Natural killer cell treated with Interleukin-12 subunit alpha and Interleukin-12 subunit beta and Interleukin-15 and Interleukin-18, amount 100 ng/mL, for 72 hours (primary cell): ENCODE data around the gene HNRNPC. TPM values are rescaled to one million over a fixed set of nuclear protein-coding genes. Genes with fewer than 3 reads are reported as not detected.
"Not testable (repeated sequence)": the region's sequence is repeated elsewhere in the genome, so short reads cannot be mapped to it uniquely, and the experiment has no call there.

Experiments used
- ATAC-seq, 2 donors: fragments of 150-1000 bp; cut with Tn5 transposase in 1 of 2; sonication (Bioruptor Pico), chemical (Tn5 transposase) in 1 of 2; 2 replicates each; pipeline ENCODE4 v1.10.0; 2021
- DNase-seq: peaks from one replicate; pipeline ENCODE4 v3.0.0; 2022; ENCODE audit warnings: low spot score
- H3K27ac Mint-ChIP-seq, 2 donors: 1 replicate in 1 of 2; 2 replicates in 1 of 2; pipeline ENCODE4 v1.8.0; 2022; ENCODE audit warnings: mixed read lengths in 2 of 2, mild to moderate bottlenecking in 1 of 2, moderate library complexity in 1 of 2
- H3K27me3 Mint-ChIP-seq, 2 donors: 1 replicate in 1 of 2; 2 replicates in 1 of 2; pipeline ENCODE4 v1.8.0; 2022; ENCODE audit warnings: mixed read lengths in 2 of 2
- H3K36me3 Mint-ChIP-seq: one replicate; pipeline ENCODE4 v1.8.0; 2022; ENCODE audit warnings: mixed read lengths
- H3K4me1 Mint-ChIP-seq, 2 donors: 1 replicate in 1 of 2; 2 replicates in 1 of 2; pipeline ENCODE4 v1.8.0; 2022; ENCODE audit warnings: low read depth in 2 of 2, mixed read lengths in 2 of 2, mild to moderate bottlenecking in 1 of 2
- H3K4me3 Mint-ChIP-seq: one replicate; pipeline ENCODE4 v1.8.0; 2022; ENCODE audit warnings: mixed read lengths
- H3K9me3 Mint-ChIP-seq: 2 replicates; pipeline ENCODE4 v1.8.0; 2022; ENCODE audit warnings: mixed read lengths
- total RNA-seq, 2 donors: library from RNA; stranded (reverse); gene quantifications; one replicate each; pipeline ENCODE4 v1.2.3, GENCODE V29; 2022

The HNRNPC gene
- total RNA-seq, 2 donors from 2014 or later, result 834 to 917 TPM

DNA sequence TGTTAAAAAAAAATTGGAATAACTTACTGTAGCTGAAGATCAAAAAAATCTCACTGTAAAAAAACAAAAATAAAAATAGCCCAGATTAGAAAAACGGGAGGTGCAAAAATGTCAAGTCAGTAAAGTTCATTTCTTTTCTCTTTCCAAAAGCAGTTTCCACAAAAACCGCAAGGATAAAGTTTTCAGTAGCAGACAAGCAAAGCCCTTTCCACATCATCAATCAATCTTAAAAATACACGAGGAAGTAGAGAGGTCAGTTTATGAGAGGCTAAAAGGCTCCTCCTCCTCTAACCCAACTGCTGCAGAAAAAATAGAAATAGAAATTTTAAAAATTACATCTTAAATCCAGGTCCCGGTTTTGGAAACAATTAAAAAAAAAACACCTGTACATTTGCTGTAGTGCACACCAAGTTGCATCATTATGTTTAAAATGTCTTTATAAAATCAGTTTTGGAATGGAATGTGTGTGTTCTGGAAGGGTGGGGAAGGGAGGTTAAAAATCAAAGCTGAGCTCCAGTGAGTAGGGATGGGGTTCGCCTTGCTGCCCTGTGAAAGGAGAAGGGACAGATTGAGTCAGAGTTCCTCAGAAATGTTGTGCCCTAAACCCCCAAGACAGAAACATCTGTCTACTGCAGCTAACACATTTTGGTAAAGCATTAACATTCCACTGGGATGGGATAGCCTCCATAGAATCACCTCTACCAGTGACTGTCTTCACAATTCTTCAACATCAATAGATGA is 5.8 kb downstream of the HNRNPC start:
- H3K27ac Mint-ChIP-seq, result peak overlapping the region; percentile 97 to 100

DNA sequence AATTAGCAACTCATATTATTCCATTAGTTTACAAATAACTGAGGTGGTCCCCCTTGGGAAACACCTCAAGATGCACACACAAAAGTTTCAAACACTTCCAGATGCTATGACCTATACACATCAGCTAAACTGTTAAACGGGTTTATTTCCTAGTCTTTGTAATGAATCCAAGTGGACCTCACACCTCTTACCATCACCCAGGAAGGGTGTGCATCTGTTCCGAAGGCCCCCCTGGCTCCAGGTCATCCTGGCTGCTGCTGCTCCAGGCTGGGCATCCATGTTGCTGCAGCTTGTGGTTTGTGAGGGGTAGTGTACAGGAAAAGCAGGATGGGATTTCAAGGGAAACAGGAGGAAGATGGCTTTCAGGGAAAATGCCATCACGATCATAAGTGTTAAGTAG is 6.8 kb downstream of the HNRNPC start:
- peaks cover 62 to 84% of the 10 kb centered on the region in 2 donors for H3K4me1 Mint-ChIP-seq
- H3K27me3 Mint-ChIP-seq, result no peaks in the 10 kb centered on the region
- no peaks in the 10 kb centered on the region for H3K9me3 Mint-ChIP-seq
- DNase-seq (no peak), ATAC-seq (no peak)
- peaks cover 67% of the 10 kb centered on the region for H3K36me3 Mint-ChIP-seq
- H3K27ac Mint-ChIP-seq, result peak overlapping the region; percentile 97 to 100
- H3K4me3 Mint-ChIP-seq, result peak overlapping the region; percentile 93

More for the DNA sequence above, 5.8 kb downstream of the HNRNPC start:
- ATAC-seq (peak in 1 of 2 donors; percentile 46), DNase-seq (no peak)
- Mint-ChIP-seq H3K9me3 (no peaks in the 10 kb centered on the region), H3K36me3 (peaks cover 72% of the 10 kb centered on the region), H3K27me3 (no peaks in the 10 kb centered on the region), H3K4me3 (peak overlapping the region; percentile 93), H3K4me1 (peaks cover 59 to 79% of the 10 kb centered on the region in 2 donors)

GRCh38 chr14:21261824-21262223 is 7.4 kb downstream of the HNRNPC start:
- peaks cover 65 to 86% of the 10 kb centered on the region in 2 donors for H3K4me1 Mint-ChIP-seq
- H3K36me3 Mint-ChIP-seq, result peaks cover 68% of the 10 kb centered on the region
- ATAC-seq (no peak), DNase-seq (no peak)
- H3K4me3 Mint-ChIP-seq, result peak overlapping the region; percentile 93
- no peaks in the 10 kb centered on the region for H3K9me3 Mint-ChIP-seq
- H3K27ac Mint-ChIP-seq, result peak overlapping the region; percentile 97 to 100
- H3K27me3 Mint-ChIP-seq, result no peaks in the 10 kb centered on the region

- ATAC-seq (no peak), DNase-seq (no peak)
- peaks cover 55% of the 10 kb centered on the region for H3K36me3 Mint-ChIP-seq
- H3K27me3 Mint-ChIP-seq, result no peaks in the 10 kb centered on the region
- no peaks in the 10 kb centered on the region for H3K9me3 Mint-ChIP-seq
- peak overlapping the region; percentile 87 for H3K4me3 Mint-ChIP-seq
- peak overlapping the region; percentile 70 to 77 for H3K27ac Mint-ChIP-seq
- peaks cover 69 to 77% of the 10 kb centered on the region in 2 donors for H3K4me1 Mint-ChIP-seq
Measured at GRCh38 chr14:21258889-21259787, 10.1 kb downstream of the HNRNPC start.

DNA sequence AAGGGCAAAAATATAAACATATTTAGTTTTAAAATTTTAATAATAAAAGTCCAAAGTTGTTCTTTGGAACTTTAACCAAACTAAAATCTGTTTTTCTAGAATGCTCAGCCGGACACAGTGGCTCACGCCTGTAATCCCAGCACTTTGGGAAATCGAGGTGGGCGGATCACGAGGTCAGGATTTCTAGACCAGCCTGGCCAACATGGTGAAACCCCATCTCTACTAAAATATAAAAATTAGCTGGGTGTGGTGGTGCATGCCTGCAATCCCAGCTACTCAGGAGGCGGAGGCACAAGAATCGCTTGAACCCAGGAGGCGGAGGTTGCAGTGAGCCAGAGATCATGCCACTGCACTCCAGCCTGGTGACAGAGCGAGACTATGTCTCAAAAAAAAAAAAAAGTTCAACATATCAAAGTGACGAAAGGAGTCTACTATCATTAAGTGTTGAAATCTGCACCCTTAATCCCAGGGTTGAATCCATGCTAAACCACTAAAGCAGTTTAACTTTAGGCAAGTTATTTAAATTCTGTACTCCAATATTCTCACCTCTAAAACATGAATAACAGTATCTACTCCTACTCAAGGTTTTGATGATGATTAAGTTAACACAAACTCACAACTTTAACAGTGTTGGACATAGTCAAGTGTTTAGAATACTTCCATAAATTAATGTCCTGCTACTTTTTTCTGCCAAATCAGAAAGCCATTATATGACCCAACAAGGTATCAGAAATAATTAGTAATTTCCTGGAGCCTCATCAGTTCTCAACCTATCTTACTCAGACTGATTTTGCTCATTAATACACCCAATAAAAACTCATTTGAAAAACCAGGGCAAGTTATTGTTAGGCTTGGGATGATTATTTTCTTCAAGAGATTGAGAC is 11.0 kb downstream of the HNRNPC start:
- no peaks in the 10 kb centered on the region for H3K27me3 Mint-ChIP-seq
- DNase-seq (no peak), ATAC-seq (no peak)
- no peaks in the 10 kb centered on the region for H3K9me3 Mint-ChIP-seq
- H3K4me3 Mint-ChIP-seq, result peak overlapping the region; percentile 87
- peaks cover 51% of the 10 kb centered on the region for H3K36me3 Mint-ChIP-seq
- H3K27ac Mint-ChIP-seq, result peak overlapping the region; percentile 70 to 77
- H3K4me1 Mint-ChIP-seq, result peaks cover 61 to 68% of the 10 kb centered on the region in 2 donors

GRCh38 chr14:21257394-21257909 is 11.8 kb downstream of the HNRNPC start:
- H3K27me3 Mint-ChIP-seq, result no peaks in the 10 kb centered on the region
- ATAC-seq (peak; percentile 68 to 73), DNase-seq (no peak)
- no peaks in the 10 kb centered on the region for H3K9me3 Mint-ChIP-seq
- peak overlapping the region; percentile 70 to 77 for H3K27ac Mint-ChIP-seq
- peaks cover 53 to 61% of the 10 kb centered on the region in 2 donors for H3K4me1 Mint-ChIP-seq
- peak overlapping the region; percentile 87 for H3K4me3 Mint-ChIP-seq
- H3K36me3 Mint-ChIP-seq, result peaks cover 45% of the 10 kb centered on the region

DNA sequence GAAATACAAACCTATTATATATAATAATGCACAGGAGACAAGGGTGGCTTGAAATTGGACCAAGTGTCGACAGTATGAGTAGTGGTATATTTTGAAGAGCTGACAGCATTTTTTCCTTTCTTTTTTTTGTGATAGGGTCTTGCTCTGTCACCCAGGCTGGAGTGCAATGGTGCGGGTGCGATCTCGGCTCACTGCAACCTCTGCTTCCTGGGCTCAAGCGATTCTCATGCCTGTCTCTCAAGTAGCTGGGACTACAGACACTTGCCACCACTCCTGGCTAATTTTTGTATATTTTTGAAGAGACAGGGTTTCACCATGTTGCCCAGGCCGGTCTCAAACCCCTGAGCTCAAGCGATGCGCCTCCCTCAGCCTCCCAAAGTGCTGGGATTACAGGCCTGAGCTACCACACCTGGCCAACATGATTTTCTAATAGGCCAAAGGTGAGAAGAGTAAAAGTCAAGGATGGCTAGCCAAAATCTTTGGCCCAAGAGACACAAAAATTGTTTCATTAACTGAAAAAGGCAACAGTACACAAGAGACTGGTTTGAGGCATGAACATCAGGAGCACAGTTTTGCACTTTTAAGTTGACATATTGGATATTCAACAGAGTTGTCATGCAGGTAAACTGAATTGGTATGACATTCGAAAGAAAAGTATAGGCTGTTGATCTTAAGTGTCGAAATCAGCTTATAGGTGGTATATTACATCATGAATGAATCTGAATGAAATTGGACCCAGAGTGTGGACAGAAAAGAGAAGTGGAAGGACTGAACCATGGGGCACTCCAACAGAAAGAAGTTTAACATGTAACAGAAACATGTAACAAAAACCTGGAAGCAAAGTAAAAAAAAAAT is 12.5 kb downstream of the HNRNPC start:
- no peak for DNase-seq
- peaks cover 54 to 59% of the 10 kb centered on the region in 2 donors for H3K4me1 Mint-ChIP-seq
- H3K27ac Mint-ChIP-seq, result peak overlapping the region; percentile 70 to 77
- peak overlapping the region; percentile 87 for H3K4me3 Mint-ChIP-seq
- peaks cover 43% of the 10 kb centered on the region for H3K36me3 Mint-ChIP-seq
- no peaks in the 10 kb centered on the region for H3K27me3 Mint-ChIP-seq
- peak in 1 of 2 donors; percentile 45 for ATAC-seq
- no peaks in the 10 kb centered on the region for H3K9me3 Mint-ChIP-seq

DNA sequence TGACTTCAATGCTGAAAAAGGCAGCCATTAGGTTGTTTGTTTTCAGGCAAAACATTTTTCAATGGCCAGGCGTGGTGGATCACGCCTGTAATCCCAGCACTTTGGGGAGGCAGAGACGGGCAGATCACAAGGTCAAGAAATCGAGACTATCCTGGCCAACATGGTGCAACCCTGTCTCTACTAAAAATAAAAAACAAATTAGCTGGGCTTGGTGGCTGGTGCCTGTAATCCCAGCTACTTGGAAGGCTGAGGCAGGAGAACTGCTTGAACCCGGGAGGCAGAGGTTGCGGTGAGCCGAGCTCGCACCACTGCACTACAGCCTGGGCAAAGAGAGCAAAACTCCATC is 13.2 kb downstream of the HNRNPC start:
- not testable (repeated sequence) for DNase-seq, H3K9me3 Mint-ChIP-seq, ATAC-seq, H3K27me3 Mint-ChIP-seq
- peaks cover 40% of the 10 kb centered on the region for H3K36me3 Mint-ChIP-seq
- H3K4me3 Mint-ChIP-seq, result peak overlapping the region; percentile 87
- peaks cover 53 to 58% of the 10 kb centered on the region in 2 donors for H3K4me1 Mint-ChIP-seq
- peak overlapping the region; percentile 71 to 85 for H3K27ac Mint-ChIP-seq

GRCh38 chr14:21255385-21256101 is 13.7 kb downstream of the HNRNPC start:
- Mint-ChIP-seq H3K27ac (peak overlapping the region; percentile 71 to 85), H3K4me3 (peak overlapping the region; percentile 58), H3K4me1 (peaks cover 56 to 57% of the 10 kb centered on the region in 2 donors), H3K9me3 (no peaks in the 10 kb centered on the region), H3K27me3 (no peaks in the 10 kb centered on the region), H3K36me3 (peaks cover 44% of the 10 kb centered on the region)
- DNase-seq, result no peak
- ATAC-seq, result no peak

DNA sequence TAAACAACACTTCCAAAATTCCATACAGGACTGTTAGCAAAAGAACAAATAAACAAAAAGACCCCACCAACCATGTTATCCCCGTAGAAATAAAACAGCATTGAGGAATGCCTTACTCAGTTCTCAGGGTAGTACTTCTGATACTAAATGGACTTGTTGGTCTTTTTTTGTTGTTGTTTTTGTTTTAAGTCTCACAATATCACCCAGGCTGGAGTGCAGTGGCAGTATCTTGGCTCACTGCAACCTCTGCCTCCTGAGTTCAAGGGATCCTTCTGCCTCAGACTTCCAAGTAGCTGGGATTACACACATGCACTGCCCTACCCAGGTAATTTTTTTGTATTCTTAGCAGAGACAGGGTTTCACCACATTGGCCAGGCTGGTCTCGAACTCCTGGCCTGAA is 17.1 kb downstream of the HNRNPC start:
- peak overlapping the region in 1 of 2 donors; percentile 22 for H3K27ac Mint-ChIP-seq
- peak overlapping the region; percentile 8 for H3K4me3 Mint-ChIP-seq
- H3K4me1 Mint-ChIP-seq, result peaks cover 38 to 47% of the 10 kb centered on the region in 2 donors
- ATAC-seq (no peak), DNase-seq (no peak)
- no peaks in the 10 kb centered on the region for H3K9me3 Mint-ChIP-seq
- H3K36me3 Mint-ChIP-seq, result peaks cover 35% of the 10 kb centered on the region
- H3K27me3 Mint-ChIP-seq, result no peaks in the 10 kb centered on the region

DNA sequence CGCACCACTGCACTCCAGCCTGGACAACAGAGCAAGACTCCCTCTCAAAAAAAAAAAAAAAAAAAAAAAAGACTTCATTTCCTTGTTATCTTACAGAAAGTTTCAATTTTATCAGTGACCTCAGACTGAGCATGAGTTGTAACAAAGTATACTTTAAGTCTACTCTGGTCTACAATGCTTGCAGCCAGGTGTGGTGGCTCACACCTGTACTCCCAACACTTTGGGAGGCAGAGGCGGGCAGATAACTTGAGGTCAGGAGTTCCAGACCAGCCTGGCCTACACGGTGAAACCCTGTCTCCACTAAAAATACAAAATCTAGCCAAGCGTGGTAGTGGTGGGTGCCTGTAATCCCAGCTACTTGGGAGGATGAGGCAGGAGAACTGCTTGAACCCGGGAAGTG is 18.0 kb downstream of the HNRNPC start:
- ATAC-seq (peak in 1 of 2 donors; percentile 34), DNase-seq (no peak)
- H3K4me3 Mint-ChIP-seq, result no peak overlapping the region
- peaks cover 31% of the 10 kb centered on the region for H3K36me3 Mint-ChIP-seq
- H3K4me1 Mint-ChIP-seq, result peaks cover 33 to 50% of the 10 kb centered on the region in 2 donors
- H3K9me3 Mint-ChIP-seq, result no peaks in the 10 kb centered on the region
- peak overlapping the region in 1 of 2 donors; percentile 46 for H3K27ac Mint-ChIP-seq
- H3K27me3 Mint-ChIP-seq, result no peaks in the 10 kb centered on the region
